ENCODE measurements around the gene PADI4.

PADI4 gene

DNA sequence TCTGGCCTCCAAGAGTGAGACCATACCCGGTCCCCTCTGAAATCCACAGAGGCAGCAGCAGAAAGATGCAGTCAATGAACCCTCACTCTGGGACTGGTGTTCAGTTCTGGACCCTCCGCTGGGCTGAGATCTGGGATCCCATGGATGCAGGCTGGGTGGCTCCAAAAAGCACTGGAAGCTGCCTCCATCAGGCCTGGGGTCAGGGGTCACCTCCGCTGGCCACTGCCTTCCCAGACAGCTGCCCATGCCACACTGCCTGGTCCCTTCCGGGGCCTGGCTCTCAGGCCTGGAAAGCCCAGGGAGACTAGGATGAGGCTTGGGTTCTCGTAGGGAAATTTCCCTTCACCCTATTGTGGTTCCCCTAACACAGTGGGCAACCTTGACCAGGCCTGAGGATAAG, 21.4 kb upstream of the PADI4 start:
- DNase-seq = no peak

GRCh38 chr1:17287130-17287776, 20.7 kb upstream of the PADI4 start:
- no peak for DNase-seq

- no peak for DNase-seq
Measured at GRCh38 chr1:17289721-17290120, 18.3 kb upstream of the PADI4 start.

DNA sequence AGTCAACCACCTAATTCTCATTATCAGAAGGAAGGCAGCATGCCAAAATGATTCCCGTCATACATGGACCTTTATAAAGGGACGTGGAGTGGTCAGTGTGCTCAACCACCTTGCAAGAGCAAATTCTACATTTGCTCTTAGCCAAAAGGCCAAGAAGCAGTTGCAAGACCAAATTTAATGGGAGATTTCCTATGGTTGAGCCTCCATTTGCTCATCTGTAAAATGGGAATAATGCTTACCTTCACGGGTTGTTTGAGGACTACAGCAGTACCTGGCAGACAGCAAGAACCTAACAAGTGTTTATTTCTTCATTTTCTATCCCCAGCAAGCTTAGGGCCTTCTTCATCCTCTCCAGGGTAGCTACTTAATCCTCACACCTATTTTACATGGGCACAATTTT, 17.4 kb upstream of the PADI4 start:
- no peak for DNase-seq

DNA sequence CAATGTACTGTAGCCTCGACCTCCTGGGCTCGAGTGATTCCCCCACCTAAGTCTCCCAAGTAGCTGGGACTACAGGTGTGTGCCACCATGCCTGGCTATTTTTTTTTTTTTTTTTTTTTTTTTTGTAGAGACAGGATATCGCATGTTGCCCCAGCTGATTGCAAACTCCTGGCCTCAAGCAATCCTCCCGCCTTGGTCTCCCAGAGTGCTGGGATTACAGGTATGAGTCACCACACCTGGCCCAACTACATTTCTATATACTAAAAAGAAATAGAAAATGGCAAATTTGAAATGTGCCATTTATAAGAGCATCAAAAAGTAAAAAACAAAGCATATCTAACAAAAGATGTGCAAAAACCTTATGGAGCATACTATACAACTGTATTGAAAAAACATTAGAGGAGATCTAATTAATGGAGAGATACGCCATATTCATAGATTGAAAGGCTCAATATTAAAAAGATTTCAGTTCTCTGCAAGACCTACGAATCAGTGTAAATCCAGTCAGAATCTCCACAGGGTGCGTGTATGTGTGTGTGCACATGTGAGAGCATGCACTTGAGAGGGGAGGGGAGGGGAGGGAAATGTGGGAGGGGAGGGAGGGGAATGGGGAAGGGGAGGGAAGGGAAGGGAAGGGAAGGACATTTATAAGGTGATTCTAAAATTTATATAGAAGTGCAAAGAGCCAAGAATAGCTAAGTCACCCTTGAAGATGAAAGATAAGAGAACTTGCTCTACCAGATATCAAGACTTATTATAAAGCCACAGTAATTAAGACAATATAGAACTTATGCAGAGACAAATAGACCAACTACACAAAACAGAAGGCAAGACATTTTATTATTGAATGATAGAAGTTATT, 15.5 kb upstream of the PADI4 start:
- no peak for DNase-seq

DNA sequence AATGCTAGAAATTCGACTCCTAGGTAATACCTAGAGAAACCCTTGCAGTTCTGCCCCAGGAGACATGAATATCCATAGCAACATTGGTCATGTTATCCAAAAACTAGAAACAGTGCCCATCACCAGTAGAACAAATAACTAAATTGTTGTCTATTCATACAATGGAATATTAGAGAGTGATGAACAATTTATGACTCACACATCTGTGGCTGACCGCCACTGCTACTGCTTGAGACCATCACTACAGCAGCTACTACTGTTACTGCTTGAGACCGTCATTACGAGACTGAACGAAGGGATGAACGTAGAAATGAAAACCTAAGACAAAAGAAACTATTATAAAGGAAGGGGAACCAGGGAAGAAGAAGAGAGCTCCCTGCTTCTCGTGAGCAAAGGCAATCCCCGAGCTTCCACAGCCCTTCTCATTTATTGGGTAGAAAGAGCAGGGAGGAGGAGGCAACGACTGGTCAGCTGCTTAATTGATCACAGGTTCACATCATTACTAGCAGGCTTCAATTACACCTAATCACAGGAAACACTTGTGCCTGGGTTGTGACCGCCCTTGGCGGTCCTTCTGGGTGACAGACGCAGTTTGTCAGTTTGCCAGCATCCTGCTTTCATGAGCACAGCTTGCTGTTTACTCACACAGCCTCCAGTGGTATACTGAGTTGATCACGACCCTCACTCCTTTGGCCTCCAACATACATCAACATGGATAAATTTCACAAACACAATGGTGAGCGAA, 14.1 kb upstream of the PADI4 start:
- no peak for DNase-seq

DNA sequence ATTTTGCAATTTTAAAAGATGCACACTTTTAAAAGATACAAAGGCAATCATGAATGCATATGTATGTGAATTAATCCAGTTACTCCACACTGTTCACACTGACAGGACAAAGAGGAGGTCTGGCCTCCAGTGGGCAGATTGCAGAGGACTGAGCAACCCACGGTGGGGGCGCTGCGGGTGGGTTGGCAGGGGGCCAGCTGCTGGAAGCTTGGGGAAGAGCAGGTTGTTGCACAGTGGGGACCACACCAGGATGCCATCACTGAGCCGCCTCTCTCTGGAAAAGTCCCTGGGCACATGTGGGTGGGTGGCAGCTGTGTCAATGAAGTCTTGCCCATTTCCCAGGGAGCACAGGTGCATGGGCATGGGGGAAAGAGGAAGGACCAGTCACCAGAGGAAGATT, 12.7 kb upstream of the PADI4 start:
- no peak for DNase-seq

DNA sequence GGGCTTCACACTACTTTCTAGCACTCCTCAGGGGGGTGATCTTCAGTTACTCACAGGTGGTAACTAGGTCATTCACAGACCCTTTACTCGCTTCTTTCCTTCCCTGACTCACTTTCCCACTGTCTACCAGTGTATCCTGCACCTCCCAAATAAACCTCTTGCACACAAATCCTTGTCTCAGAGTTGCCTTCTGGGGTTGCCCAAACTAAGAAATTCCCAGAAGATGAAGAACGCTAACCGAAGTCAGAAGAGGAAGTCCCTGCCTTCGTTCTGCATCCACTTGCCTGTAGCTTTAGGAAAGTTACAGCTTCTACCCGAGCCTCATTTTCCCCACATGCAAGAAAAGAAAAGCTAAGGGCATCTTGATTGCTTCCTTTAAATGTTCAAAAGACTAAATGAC, 11.9 kb upstream of the PADI4 start:
- DNase-seq = no peak

- DNase-seq = no peak
Measured at GRCh38 chr1:17297991-17298390, 10.0 kb upstream of the PADI4 start.

DNA sequence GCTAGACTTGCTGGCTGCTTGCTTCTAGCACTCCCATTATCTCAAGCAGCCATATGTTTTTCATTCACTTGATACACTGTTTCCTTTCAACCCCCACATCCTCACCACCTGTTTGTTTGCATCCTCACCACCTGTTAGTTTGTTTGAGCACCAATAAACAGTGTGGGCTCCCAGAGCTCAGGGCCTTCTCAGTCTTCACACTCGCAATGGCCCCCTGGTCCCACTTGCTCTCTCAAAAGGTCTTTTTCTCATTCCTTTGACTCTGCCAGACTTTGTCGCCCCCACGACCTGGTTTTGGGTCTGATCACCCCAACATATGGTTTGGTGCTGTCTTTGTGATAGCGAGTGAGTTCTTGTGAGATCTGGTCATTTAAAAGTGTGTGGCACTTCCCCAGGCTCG, 6.2 kb upstream of the PADI4 start:
- DNase-seq = no peak

GRCh38 chr1:17304151-17304825, 3.7 kb upstream of the PADI4 start:
- DNase-seq = no peak

DNA sequence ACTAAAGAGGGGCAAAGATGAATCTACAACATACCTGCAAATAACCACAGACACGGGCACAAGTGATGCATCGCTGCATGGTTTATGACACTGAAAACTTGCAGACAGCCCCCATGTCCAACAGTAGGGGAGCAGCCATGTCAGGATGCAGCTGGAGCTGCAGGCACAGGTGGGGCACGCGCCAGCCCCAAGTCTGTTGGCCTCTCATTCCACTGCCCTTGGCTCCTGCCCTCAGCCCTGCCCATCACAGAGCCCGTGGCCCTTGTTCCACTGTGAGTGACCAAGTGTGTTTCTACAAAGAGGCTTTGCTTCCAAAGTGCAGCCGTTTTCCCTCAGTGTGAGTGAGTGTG, 3.2 kb upstream of the PADI4 start:
- no peak for DNase-seq

GRCh38 chr1:17305576-17306095, 2.4 kb upstream of the PADI4 start:
- no peak for DNase-seq

- no peak for DNase-seq
Measured at GRCh38 chr1:17306407-17306806, 1.6 kb upstream of the PADI4 start.

GRCh38 chr1:17306921-17307320, 1.1 kb upstream of the PADI4 start:
- no peak for DNase-seq

- no peak for DNase-seq
Measured at GRCh38 chr1:17307329-17307728, 668 bp upstream of the PADI4 start.

- DNase-seq = no peak
Measured at GRCh38 chr1:17308593-17308992, 596 bp downstream of the PADI4 start.

DNA sequence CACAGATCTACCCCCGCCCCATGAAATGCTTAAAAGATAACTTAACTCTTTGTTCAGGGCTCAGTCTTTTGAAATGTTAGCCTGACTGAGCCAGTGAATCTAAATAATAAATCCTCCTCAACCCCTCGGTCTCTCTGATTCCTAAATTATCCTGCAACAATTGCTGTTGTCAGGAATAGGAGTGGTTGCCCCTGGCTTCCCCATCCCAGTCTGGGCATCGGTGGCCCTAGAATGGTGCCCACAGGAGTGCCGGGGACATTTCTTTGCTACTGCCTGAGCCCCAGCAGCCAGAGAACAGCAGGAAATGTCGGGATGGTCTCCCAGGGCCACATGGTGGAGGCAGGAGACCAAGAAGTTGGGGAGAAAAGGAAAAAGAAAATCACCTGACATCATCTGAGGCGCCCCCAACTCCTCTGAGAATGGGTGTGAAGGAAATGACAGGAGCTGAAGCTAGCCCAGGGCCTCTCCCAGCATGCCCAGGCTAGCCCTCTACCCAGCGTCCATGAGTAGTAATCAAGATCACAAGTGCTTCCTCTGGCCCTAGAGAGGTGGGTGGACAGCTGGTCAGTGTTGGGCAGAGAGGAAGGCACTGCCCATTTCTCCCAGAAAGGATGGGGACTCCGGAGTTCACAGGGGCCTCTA, 1.6 kb downstream of the PADI4 start:
- DNase-seq = no peak

- no peak for DNase-seq
Measured at GRCh38 chr1:17310068-17310640, 2.2 kb downstream of the PADI4 start.

GRCh38 chr1:17313530-17314309, 5.7 kb downstream of the PADI4 start:
- DNase-seq = no peak

GRCh38 chr1:17314491-17314971, 6.5 kb downstream of the PADI4 start:
- DNase-seq = no peak

Data from activated naive CD4-positive, alpha-beta T cell treated with Interleukin-2 at 50 U/mL for 16 hours (primary cell).